NCI-H748 (cell line): Measurements from ENCODE around the gene OSER1.

Experiments used
- DNase-seq: peaks from one replicate; lab custom pipeline; 2025; ENCODE audit not compliant: unreplicated experiment; lab: John Stamatoyannopoulos, UW

The OSER1 gene

GRCh38 chr20:44180814-44181213, 29.8 kb downstream of the OSER1 start:
- no peak for DNase-seq

DNA sequence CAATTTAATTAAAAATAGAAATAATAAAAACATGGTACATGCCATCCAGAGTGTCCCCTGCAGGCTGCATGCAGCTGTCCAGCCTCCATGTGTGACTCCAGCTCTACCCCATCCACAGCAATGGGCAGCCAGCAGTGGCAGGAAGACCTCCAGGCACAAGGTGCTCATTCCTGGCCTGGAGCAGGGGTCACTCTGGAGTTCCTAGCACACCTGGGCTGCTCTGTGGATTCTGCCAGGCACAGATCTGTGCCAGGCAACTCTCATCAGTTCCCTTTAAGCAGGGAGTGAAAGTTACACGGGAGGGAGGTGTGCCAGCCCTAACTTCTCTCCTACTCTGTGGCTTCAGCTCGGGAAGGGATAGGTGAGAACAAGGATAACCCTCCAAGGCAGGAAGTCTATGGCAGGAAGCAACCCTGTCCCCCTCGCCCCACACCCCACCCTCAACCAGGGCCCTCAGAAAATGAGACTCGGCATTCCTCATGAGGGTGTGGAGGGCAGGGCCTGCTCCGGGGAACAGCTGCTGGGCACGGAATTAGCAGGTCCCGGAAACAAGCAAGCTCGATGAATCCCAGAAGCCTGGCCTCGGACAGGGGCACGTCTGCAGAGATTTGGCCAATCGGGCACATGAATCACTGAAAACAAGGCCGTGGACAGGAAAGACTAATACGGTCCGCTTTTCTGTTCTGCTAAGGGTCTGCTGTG, 33.6 kb downstream of the OSER1 start:
- DNase-seq = no peak

DNA sequence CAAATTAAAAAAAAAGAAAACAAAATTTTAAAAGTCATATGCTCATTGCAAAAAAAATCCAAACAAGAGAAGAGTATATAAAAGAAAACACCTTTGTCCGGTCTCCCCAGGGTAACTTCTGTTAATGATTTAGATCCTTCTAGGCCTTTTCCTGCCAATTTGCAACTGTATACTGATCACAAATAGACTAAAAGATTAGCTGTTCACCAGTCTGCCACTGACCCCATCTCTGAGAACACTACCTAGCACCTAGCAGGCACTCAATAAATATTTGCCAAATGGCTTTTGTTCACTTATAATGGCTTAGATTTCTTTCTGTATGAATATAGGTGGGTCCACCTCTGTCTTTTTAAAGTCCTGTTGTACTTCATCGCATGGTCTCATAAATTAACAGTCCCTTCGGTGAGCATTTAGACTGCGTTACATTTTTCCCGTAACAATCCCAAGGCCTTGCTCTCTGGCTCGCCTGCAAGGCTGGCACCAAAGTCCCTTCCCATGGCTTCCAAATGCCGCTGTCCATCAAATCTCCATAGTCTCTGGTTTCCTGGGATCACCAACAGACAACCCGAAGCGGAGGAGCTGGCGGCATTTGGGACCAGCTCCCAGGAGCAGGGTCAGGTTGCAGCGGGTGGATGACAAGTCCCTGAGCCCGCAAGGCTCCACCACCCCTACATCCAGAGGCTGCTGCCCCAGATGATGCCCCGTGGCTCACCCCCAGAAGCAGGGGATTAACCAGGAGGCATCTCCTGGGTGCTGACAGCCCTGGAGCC, 35.4 kb downstream of the OSER1 start:
- no peak for DNase-seq

- no peak for DNase-seq
These were observed 36.7 kb downstream of the OSER1 start for GRCh38 chr20:44173846-44174245.

DNA sequence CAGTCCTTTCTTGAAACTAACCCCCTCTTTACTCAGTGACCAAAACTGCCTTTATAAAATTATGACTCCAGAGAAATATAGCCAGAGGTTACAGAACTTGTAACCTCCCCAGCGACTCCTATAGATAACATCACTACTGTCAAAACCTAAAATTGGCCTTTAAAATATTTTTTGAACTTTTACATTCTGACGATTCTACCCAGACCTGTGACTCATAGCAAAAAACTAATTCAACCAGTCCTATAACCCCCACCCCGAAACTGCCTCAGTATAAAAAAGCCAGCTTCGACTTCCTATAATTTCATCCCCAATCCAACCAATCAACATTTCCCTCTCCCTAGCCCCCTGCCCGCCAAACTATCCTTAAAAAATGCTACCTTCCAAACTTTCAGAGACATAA, 37.5 kb downstream of the OSER1 start:
- DNase-seq = no peak

- DNase-seq = no peak
These were observed 38.0 kb downstream of the OSER1 start for GRCh38 chr20:44172572-44172950.

DNA sequence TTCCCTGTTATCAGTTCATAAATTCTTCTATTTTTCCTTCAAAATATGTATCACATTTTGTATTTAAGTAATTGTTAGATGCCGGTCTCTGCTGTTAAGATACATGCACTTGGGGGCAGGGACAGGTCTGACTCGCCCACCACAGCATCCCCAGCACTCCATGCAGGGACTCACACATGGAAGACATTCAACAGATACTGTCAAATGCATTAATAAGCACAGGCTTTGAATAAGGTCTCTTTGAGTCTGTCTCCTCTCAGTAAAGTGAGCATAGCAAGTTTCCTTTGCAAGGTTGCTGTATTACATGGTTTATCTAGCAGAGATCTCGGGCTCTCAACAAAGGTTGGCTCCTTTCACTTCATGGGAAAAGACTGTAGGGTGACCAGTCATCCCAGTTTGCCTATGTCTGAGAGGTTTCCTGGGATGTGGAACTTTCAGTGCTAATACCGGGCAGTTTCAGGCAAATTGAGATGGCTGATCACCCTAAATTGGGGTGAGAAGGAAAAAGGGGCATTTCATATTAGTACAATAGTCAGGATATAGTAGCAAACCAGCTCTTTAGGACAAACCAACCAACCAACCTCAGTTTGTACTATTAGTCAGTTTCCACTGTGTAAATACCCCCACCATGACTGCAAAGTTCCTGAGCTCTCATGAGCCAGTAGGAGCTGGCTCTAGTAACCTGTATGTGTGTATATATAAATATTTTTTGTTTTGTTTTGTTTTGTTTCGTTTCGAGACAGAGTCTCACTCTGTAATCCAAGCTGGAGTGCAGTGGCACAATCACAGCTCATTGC, 38.6 kb downstream of the OSER1 start:
- no peak for DNase-seq

GRCh38 chr20:44170816-44171410, 39.7 kb downstream of the OSER1 start:
- DNase-seq = no peak

GRCh38 chr20:44167736-44168135, 42.8 kb downstream of the OSER1 start:
- DNase-seq = no peak

- no peak for DNase-seq
These were observed 44.1 kb downstream of the OSER1 start for GRCh38 chr20:44166477-44166876.

- no peak for DNase-seq
These were observed 44.6 kb downstream of the OSER1 start for GRCh38 chr20:44166008-44166407.

DNA sequence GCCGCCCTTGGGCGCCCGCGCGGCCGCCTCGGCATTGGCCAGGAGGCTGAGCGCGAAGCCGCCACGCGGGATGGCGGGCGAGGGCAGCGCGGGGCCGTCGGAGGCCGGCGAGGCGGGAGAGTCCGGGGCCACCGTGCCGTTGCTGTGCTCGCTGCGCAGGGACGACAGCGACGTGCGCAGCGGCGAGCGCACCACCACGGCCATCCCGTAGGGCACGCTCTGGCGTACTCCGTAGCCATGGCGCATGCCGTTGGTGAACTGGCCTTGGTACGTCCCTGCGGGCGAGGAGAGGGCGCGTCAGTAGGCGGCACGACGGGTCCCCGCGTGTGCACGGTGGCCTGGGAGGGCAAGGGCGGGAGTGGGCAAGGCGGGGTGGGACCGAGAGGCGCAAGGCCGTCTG, 50.4 kb downstream of the OSER1 start:
- no peak for DNase-seq

DNA sequence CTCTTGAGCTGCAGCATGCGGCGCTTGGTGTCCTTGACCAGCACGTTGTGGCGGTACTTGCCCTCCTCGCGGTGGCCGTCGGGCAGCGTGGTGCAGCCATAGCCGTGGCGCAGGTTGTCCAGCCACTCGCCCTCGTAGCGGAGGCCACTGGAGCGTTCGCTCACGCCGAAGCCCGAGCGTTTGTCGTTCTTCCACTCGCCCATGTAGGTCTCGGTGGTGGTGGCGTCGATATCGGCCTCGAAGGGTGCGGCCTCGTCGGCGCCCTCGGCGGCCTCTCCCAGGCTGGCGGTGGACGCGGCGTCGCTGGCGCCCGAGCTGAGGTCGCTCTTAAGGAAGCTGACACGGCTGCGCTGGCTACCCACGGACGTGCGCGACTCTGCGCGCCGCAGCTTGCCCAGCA, 50.9 kb downstream of the OSER1 start:
- DNase-seq = no peak

DNA sequence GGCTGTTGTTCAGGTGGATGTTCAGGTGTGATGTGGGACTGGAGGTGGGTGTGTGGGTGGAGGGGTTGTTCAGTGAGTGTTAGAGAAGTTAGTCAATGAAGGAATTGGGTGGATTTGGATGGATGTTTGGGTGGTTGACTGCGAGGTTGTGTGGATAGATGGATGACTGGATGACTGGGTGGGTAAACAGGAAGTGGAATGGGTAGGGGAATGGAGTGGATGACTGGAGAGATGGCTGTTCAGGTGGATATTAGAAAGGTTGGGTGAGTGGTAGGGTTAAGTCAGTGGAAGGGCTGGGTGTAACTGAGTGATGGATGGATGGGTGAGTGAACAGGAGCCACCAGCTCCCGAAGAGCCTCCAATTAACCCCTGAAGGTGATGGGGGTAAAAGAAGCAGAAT, 51.4 kb downstream of the OSER1 start:
- no peak for DNase-seq

DNA sequence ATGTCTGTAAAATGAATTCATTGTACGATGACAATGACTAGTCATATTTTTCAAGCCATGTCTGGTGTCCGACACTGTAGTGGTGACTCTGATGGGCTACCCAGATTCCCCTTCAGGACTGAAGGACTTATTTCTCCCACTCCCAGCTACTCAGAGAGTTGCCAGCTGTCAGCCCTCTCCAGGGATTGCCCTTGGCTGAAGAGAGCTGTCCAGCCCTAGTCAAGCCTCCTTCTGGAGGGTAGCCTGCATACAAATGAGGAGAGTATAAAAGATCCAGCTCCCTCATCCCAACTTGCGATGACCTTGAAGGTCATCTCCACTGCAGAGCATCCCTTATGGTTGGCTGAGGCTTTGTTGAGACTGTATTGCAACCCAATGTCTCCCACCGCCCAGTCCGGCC, 53.5 kb downstream of the OSER1 start:
- DNase-seq = no peak

DNA sequence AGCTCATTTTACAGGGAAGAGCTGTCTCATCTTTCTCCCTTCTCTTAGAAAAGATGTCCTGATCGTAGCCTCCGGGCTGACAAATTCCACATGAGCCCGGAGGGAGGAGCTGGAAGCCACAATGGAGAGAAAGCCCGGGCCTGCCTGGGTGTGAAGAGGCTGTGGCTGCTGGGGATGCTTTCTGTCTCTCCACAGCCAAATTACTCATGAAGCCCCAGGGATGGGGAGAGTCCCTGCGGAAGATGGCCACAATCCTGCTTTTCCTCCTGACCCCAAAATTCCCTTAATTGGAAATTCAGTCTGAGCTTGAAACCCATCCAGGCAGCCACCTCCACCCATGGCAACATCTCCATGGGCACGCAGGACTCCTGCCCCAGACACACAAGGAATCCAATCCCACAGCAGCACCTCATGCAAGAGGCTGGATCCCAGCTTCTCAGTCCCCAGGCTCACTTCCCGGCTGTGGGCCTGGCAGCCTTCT, 56.0 kb downstream of the OSER1 start:
- DNase-seq = no peak

- no peak for DNase-seq
These were observed 56.9 kb downstream of the OSER1 start for GRCh38 chr20:44153636-44154043.

GRCh38 chr20:44151621-44152416, 58.8 kb downstream of the OSER1 start:
- DNase-seq = no peak

GRCh38 chr20:44146272-44146671, 64.3 kb downstream of the OSER1 start:
- DNase-seq = no peak
